Hematopoietic multipotent progenitor cell treated with erythropoietin and hydrocortisone succinate and interleukin-3 and kit ligand, for 4 days (in vitro differentiated cells): Measurements from ENCODE around the gene MUCL1.
A peak's percentile ranks its signal among the peaks of the same experiment; 100 is the strongest.
"Not testable (repeated sequence)": the region's sequence is repeated elsewhere in the genome, so short reads cannot be mapped to it uniquely, and the experiment has no call there.

Experiments
- DNase-seq: peaks from one replicate; pipeline ENCODE4 v3.0.0-alpha.2; 2015

The MUCL1 gene, protein sequence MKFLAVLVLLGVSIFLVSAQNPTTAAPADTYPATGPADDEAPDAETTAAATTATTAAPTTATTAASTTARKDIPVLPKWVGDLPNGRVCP

DNA sequence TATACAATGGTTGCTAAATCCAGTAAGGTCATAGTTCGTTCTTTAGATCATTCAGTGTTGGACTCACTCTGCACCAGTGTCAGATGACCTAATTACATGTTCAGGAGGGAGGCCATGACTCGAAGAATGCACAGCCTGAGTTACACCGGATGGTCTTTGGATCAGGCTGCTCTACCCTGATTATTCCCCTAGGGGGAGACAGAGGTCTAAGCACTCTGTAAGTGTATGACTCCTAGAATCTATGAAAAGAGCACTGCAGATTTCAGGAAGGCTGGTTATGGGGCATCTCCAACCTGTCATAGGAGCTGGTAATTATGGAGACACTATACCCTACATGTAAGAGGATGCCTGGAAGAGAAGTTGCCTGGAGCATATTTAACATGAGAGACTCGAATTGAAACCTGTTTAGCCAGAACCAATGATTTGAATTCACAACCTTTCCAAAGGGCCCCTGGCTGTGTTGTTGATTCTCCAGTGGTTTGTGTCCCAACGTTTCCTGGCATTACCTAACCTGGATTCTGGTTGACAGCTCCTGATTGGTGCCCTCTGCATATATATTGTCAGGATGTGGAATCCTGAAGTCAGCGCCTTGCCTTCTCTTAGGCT lies at the start of gene MUCL1:
Gene MUCL1, plus strand, starts transcription at position 584 of the 606 bp plus-strand sequence. CDS start 67 bp downstream, outside the sequence.
- DNase-seq: peak; percentile 90

DNA sequence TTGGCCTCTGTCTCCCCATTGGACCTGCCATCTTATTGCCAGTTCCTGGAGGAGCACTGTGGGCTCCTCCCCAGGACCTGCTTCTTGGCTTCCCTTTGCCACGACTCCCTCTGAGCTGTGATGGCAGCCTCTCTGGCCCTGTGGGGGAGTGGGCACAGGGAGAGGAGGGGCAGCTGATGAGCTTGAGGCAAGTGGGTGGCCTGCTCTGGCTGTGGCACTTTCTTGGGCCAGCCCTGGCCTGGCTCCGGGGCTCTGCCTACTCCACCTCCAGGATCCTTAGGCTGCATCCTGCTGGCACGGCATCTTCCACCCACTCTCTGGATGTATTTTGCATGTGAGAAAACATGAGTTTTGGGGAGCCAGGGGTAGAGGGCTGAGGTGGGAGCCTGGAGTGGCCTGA lies 32.6 kb upstream of the MUCL1 start:
- DNase-seq: no peak

DNA sequence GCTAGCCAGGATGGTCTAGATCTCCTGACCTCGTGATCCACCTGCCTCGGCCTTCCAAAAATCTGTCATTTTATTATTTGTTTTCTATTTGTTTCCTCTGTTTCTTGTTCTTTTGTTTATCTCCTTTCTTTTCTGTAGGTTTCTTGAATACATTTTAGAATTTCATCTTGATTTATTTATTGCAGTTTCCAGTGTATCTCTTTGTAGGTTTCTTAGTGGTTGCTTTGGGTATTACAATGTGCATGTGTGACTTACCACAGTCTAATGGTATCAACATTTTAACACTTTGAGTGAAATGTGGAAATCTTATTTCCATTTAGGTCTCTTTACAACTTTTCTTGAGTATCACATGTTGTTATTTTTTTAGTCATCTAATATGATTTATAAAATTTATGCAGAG lies 29.9 kb upstream of the MUCL1 start:
- peak; percentile 23 for DNase-seq

DNA sequence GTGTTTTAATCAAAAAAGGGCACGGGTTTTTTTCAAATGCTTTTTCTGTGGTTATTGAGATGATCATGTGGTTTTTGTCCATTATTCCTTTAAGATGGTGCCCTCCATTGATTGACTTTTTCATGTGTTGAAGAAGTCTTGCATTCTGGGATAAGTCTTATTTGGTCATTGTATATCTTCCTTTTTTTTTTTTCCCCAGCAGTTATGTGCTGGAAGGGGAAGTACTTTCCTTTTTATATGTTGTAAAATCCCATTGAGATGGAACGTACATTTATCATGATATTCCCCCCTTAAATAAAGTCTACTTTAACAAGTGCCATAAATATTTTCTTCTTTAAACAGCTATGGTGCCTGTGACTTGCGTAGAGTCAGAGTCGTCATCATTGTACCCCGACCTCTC lies 24.8 kb upstream of the MUCL1 start:
- no peak for DNase-seq

DNA sequence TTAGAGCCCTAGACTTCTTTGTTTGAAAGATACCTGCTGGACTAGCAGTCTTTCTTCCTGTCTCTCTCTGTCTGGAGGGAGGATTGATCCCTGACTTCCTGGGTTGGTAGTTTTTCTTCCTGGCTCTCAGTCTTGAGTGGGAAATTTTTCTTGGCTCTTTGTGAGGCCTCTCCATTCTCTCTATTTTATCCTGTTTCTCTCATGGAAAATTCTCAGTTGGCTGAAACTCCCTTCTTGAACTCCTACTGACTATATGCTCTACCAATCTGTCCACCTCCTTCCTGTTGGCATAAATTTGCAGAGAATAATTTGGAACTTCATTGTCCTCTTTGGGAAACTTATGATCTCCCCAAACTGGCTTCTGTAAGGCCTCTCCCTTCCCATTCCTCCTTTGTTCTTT lies 24.1 kb upstream of the MUCL1 start:
- no peak for DNase-seq

DNA sequence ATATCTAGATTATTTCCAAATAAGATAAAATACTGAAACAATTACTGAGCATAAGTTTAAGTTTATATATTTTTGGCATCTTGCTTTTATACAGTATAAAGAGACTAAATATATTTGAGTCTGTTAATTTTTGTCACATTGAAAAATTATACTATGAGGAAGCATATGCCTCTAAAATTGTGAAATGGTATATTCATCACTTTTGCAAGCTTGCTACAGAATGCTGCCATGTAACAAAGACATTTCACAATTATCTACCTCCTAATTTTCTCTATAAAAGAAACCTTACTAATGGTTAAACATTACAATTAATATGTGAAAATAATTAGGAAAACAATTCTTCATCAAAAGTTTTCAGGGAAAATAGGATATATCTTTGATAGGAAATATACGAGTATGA lies 22.7 kb upstream of the MUCL1 start:
- DNase-seq: no peak

DNA sequence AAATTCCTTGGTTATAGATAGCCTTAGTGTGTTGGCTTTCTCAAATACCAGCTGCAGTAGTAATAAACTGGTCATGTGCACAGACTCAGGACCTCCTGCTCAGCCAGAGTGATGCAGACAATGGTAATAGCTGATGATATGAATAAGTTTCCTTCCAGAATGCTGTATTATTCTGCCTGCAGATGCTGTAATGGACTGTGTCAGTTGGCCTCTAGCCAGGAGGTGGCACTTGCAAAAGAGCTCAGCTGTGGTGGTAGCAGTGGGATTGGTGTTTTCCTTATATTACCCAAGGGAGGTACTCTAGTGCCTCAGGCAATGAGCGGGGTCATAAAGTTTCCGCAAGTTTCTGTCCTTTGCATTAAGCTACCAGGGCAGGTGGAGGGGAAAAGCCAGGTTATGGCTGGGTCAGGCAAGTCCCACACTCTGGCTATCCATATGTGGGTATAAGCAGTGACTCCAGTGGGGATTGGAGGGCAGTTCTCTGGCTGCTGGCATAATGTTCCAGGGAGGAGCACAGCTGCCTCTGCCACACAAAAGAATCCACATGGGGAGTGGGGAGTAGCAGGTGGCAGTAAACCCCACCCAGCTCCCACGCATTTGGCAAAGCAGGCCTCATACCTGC lies 14.0 kb upstream of the MUCL1 start:
- peak; percentile 10 for DNase-seq

DNA sequence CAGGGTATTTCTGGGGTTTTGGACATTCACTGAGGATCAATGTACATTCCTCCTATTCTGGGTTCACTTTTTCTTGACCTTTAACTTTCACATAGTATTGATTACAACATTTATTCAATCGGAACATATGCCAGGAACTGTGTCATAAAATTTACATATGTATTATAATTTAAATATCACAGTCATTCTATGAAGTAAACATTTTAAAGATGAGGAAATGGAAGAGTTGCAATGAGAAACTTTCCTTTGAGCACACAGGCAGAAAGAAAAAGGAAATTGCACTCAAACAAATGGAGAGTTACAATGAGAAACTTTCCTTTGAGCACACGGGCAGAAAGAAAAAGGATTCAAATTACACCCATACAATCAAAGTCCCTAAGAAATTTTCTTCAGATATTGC lies 3.1 kb downstream of the MUCL1 start:
- DNase-seq: no peak

DNA sequence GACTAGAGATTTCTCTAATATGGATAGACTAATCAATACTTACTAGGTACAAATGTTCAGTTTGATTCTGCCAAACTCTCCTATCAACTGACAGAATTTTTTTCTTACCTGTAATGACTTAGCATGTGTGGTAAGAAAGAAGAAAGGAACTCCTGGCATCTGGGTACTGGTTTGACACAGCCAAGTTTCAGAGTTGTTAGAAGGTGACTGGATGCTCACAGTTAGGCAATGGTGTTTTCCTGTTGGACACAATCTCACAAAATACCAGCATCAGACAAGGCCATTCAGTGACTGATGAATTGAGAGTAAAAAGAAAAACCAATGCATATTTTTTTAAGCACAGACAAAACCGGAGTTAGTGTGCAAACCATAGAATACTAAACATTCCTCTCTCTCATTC lies 4.2 kb downstream of the MUCL1 start:
- no peak for DNase-seq

DNA sequence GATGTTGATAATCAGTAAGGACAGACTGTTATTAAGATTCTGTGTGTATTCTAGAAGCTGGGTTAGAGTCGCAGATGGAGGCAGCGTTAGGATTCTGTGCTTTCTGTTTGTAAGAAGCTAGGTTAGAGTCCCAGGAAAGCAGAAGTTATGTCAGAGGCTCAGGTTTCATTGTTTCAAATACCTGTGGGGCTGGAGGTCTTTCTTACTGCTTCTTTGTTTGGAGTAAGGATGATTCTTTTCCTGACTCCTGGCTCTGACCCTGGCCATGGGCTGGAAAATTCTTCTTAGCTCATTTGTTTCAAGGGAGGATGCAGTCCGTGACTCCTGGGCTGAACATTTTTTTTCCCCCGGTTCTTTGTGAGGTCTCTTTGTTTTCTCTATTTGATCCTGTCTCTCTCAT lies 5.2 kb downstream of the MUCL1 start:
- DNase-seq: no peak

DNA sequence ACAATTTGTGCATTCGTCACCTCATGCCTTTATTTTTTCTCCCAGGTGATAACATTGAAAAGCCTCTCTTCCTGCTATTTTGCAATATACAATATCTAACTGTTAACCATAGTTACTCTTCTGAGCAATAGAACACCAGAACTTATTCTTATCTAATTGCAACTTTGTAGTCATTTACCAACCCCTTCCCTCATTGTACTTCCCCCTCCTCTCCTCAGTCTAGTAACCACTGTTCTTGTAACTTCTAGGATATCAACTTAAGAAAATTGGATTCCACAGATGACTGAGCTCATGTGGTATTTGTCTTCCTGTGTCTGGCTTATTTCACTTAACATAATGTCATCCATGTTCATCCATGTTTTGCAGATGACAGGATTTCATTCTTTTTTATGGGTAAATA lies 7.6 kb downstream of the MUCL1 start:
- no peak for DNase-seq

DNA sequence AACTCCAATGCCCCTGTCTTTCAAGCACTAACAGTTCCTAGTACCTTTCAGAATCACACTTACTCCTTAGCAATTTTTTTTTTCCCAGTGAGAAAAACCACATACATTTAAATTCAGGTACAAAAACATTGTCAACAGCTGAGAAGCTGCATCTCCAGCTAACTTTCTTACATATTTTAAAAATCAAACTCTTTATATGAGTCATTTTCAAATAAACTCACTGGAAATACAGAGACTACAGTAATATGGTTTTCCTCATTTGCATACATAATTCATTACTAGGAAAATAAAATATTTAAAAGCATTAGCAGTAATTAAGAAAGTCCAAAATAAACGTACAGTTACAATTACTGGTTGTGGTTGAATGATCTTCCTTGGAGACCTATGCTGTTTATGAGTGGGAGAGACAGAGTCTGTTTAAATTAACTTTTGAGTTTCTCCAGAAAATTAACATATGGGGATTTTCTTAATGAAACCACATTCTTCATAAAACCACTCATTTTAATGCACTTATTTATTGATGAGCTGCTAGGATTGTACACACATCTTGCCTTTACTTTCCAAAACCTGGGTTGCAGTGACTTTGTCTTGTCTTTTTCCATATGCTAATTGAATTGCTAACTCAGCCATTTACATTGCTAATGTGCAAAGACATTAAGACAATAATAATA lies 9.8 kb downstream of the MUCL1 start:
- no peak for DNase-seq

DNA sequence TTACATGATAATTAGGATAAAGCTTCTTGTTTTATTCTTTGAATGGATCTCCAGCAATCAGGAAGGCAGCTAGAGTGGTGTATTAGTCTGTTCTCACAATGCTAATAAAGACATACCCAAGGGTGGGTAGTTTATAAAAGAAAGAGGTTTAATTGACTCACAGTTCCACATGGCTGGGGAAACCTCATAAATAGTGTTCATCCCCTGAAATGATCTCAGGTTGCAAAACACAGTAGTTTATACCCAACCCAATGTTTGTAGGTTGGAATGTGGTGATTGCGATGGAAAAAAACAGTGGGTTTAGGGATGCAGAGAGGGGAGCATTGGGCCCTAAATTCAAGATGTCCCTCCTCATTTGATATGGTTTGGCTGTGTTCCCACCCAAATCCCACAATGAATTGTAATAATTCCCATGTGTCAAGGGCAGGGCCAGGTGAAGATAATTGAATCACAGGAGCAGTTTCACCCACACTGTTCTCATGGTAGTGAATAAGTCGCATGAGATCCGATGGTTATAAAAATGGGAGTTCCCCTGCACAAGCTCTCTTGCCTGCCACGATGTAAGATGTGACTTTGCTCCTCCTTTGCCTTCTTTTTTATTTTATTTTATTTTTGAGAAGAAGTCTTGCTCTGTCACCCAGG lies 11.5 kb downstream of the MUCL1 start:
- no peak for DNase-seq

DNA sequence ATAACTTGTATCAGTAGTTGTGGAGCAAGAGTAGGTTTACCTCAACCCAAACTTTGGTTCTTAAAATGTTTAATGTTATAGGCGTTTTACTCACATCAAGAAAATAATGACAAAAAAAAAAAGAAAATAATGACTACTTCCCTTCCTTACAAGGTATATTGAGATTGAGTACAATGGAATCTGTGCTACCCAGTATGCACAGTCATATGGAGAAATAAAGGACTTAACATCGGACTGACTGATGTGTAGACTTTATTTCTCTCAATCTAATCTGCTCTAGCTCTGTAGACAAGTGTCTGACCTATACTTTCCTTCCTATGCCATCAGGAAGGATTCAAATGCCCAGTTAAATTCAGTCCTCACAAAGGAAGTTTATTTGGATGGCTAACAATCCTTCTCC lies 14.4 kb downstream of the MUCL1 start:
- no peak for DNase-seq

DNA sequence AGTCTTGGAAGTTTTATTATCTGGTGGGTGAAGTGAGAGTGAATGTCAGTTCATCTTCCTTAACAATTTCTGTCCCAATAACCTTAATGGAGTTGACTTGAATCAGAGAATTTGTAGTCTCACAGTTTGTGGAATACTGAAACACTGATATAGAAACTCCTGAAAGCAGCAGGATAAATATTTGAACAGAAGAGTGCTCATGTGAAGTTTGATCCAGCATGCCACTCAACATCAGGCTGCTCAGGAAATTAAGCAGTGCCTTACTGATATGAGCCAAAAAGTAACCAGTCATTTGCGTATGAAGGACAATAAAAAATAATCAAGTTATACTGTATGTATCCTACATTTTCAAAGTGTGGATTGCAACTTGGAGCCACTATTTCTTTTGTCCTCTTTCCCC lies 15.7 kb downstream of the MUCL1 start:
- DNase-seq: no peak

DNA sequence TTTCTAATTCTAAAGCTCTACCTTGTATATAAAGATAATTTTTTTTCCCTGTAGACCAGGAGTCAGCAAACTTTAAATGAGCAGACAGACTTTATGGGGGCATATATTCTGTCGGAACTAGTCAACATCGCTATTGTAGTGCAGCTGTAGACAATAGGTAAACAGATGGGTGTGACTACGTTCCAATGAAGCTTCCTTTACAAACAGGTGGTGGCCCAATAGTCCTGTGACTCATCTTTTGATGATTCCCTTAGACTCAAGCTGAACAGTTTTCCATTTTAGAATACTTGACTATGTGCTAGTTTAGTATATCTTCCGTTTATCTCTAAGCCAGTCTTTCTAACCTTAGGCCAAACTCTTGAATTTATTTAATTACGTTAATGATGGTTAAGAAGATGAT lies 16.3 kb downstream of the MUCL1 start:
- DNase-seq: no peak

DNA sequence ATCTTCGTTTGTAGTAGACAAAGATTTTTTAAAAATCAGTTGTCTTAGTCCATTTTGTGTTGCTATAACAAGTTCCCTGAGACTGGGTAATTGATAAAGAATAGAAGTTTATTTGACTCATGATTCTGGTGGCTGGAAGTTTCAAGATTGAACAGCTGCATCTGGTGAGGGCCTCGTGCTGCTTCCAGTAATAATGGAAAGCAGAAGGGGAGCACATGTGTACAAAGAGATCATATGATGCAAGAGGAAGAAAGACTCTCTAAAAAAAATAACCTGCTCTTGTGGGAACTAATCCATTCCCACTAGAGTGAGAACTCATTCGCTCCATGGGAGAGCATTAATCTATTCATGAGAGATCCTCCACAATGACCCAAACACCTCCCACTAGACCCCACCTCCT lies 24.8 kb downstream of the MUCL1 start:
- DNase-seq: peak; percentile 11

DNA sequence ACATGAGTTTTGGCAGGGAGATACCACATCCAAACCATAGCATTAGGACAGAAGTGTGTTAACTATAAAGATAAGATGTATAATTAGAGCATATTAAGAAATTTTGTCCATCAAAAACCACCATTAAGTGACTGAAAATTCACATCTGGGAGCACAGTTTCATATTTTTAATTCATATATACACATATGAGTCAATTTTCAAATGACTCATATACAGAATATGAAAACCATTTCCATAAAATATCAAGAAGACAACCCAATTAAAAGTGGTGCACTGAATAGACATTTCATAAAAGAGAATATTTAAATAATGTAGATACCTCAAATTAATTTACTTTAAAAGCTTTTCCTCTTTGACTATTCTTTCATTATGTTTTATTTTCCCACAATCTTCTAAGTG lies 25.3 kb downstream of the MUCL1 start:
- DNase-seq: no peak

DNA sequence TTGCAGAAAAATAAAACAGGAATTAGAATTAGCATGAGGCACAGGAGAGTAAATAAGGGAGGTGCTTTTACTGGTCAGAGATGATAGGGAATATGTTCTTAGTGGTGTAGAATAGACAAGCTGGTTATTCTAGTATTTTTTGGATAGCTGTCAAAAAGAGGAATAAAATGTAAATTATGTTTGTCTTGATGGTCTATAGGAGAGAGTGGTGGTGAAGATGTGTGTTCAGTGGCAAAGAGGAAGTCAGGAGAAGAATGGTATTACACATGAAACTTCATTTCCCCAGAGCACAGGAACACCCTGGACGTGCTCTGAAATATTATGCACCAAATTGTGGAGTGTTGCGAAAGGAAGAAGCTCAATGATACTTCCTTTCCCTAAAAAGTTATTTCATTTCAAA lies 27.8 kb downstream of the MUCL1 start:
- DNase-seq: peak; percentile 68

DNA sequence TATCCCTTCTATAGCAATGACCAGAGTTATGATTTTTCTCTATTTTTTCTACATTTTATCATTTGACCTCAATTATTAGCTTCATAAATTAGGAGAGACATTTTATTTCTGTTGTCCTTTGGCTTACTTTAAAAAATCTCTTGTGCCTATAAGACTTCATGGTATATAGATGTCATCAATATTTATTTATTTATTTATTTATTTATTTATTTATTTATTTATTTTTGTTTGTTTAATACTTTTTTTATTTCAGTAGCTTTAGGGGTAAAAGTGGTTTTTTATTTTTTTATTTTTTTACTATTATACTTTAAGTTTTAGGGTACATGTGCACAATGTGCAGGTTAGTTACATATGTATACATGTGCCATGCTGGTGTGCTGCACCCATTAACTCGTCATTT lies 28.3 kb downstream of the MUCL1 start:
- not testable (repeated sequence) for DNase-seq

DNA sequence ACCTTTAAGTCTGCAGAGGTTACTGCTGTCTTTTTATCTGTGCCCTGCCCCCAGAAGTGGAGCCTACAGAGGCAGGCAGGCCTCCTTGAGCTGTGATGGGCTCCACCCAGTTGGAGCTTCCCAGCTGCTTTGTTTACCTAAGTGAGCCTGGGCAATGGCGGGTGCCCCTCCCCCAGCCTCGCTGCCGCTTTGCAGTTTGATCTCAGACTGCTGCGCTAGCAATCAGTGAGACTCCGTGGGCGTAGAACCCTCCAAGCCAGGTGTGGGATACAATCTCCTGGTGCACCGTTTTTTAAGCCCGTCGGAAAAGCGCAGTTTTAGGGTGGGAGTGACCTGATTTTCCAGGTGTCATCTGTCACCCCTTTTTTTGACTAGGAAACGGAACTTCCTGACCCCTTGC lies 34.1 kb downstream of the MUCL1 start:
- not testable (repeated sequence) for DNase-seq

DNA sequence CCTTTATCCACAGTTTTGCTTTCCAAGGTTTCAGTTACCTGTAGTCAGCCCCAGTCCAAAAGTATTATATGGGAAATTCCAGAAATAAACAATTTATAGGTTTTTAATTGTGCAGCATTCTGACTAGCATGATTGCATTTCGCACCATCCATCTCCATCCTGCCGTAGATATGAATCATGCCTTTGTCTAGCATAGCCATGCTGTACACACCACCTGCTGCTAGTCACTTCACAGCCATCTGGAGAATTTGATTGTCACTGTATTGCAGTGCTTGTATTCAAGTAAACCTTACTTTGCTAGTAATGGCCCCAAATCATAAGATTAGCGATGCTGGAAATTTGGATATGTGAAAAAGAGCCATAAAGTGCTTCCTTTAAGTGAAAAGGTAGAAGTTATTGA lies 36.0 kb downstream of the MUCL1 start:
- no peak for DNase-seq

DNA sequence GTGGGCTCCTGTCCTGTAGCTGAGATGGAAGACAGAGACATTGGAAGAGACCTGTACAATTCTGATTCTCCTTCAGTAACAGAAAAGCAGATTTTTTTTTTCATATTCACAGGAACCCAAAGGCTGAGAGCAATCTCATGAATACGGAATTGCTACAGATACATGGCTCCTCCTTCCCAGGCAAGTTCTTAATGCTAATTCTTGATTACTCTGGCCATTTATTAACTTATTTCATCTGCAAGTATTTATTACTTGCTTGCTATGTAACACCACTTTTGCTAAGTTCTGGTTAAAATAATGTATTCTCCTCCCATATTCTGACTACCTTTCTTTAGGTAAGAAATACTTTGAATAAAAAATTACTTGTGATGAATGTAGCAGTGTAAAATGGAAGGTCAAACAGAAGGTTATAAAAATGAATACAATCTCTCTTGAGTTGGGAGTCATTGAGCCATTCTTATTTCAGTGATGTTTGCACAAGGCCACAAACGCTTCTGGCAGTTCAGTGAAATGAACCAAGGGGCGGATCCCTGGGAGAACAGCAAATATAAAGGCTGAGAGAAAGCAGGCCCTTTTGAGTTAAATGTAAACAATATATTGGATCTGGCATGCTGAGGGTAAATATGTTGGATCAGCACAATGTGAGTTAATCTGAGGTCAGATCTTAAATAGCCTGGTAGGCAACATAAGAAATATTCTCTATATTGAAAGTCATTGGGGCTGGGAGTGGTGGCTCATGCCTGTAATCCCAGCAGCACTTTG lies 37.6 kb downstream of the MUCL1 start:
- DNase-seq: no peak
